Mucosa of rectum (tissue), 2 donors: Measurements from ENCODE around the gene TMEM18.
"Not testable (repeated sequence)": the region's sequence is repeated elsewhere in the genome, so short reads cannot be mapped to it uniquely, and the experiment has no call there.

Experiments used
- H3K27ac ChIP-seq, 2 donors: one replicate each; pipeline ENCODE4 v1.7.0; 2013; ENCODE audit warnings: inconsistent platforms in 2 of 2, low read depth in 2 of 2, low read length in 2 of 2
- H3K27me3 ChIP-seq, 2 donors: one replicate each; pipeline ENCODE4 v1.7.0; 2013; ENCODE audit warnings: low read length in 2 of 2; ENCODE audit not compliant: control insufficient read depth in 2 of 2, insufficient read depth in 2 of 2
- H3K36me3 ChIP-seq, 2 donors: one replicate each; pipeline ENCODE4 v1.7.0; 2013; ENCODE audit warnings: low read length in 2 of 2; ENCODE audit not compliant: control insufficient read depth in 2 of 2, insufficient read depth in 2 of 2
- H3K4me1 ChIP-seq, 2 donors: one replicate each; pipeline ENCODE4 v1.7.0; 2013; ENCODE audit warnings: low read length in 2 of 2, mild to moderate bottlenecking in 1 of 2; ENCODE audit not compliant: control insufficient read depth in 2 of 2, insufficient read depth in 2 of 2
- H3K4me3 ChIP-seq, 2 donors: one replicate each; pipeline ENCODE4 v1.7.0; 2013; ENCODE audit warnings: low read length in 2 of 2
- H3K9ac ChIP-seq, 2 donors: one replicate each; pipeline ENCODE4 v1.7.0; 2013; ENCODE audit warnings: low read length in 2 of 2, low read depth in 1 of 2, mild to moderate bottlenecking in 1 of 2
- H3K9me3 ChIP-seq, 2 donors: one replicate each; pipeline ENCODE4 v1.7.0; 2013; ENCODE audit warnings: low read length in 2 of 2; ENCODE audit not compliant: control insufficient read depth in 2 of 2
- donor health status: healthy.
- donor health status: Normal muscosa, but diverticular disease.

Gene TMEM18

GRCh38 chr2:714005-714741 lies 37.0 kb upstream of the TMEM18 start:
- Histone ChIP-seq H3K4me1 (no peaks in the 10 kb centered on the region), H3K27me3 (peaks cover 3 to 5% of the 10 kb centered on the region in 2 donors)

GRCh38 chr2:710867-711665 lies 33.9 kb upstream of the TMEM18 start:
- no peaks in the 10 kb centered on the region for H3K9me3 ChIP-seq
- no peak overlapping the region for H3K4me3 ChIP-seq
- H3K4me1 ChIP-seq = no peaks in the 10 kb centered on the region
- H3K27ac ChIP-seq = no peak overlapping the region
- peaks cover 3 to 5% of the 10 kb centered on the region in 2 donors for H3K27me3 ChIP-seq
- no peak overlapping the region for H3K9ac ChIP-seq
- no peaks in the 10 kb centered on the region for H3K36me3 ChIP-seq

More at GRCh38 chr2:714005-714741, 37.0 kb upstream of the TMEM18 start:
- no peak overlapping the region for H3K4me3 ChIP-seq
- no peak overlapping the region for H3K9ac ChIP-seq
- no peaks in the 10 kb centered on the region for H3K9me3 ChIP-seq
- no peaks in the 10 kb centered on the region for H3K36me3 ChIP-seq
- H3K27ac ChIP-seq = no peak overlapping the region

GRCh38 chr2:709138-709765 lies 32.0 kb upstream of the TMEM18 start:
- H3K9ac ChIP-seq = no peak overlapping the region
- no peaks in the 10 kb centered on the region for H3K36me3 ChIP-seq
- H3K4me1 ChIP-seq = no peaks in the 10 kb centered on the region
- peaks cover 3 to 5% of the 10 kb centered on the region in 2 donors for H3K27me3 ChIP-seq
- H3K4me3 ChIP-seq = no peak overlapping the region
- no peak overlapping the region for H3K27ac ChIP-seq
- H3K9me3 ChIP-seq = no peaks in the 10 kb centered on the region

- no peak overlapping the region for H3K27ac ChIP-seq
- no peak overlapping the region for H3K4me3 ChIP-seq
Measured at GRCh38 chr2:708667-709066, 31.5 kb upstream of the TMEM18 start.

GRCh38 chr2:705971-706511 lies 28.8 kb upstream of the TMEM18 start:
- H3K27me3 ChIP-seq = no peaks in the 10 kb centered on the region
- no peaks in the 10 kb centered on the region for H3K36me3 ChIP-seq
- H3K4me1 ChIP-seq = no peaks in the 10 kb centered on the region
- no peaks in the 10 kb centered on the region for H3K9me3 ChIP-seq
- no peak overlapping the region for H3K27ac ChIP-seq
- no peak overlapping the region for H3K9ac ChIP-seq
- H3K4me3 ChIP-seq = no peak overlapping the region

More at GRCh38 chr2:708667-709066, 31.5 kb upstream of the TMEM18 start:
- Histone ChIP-seq H3K36me3 (no peaks in the 10 kb centered on the region), H3K9ac (no peak overlapping the region), H3K4me1 (no peaks in the 10 kb centered on the region), H3K9me3 (no peaks in the 10 kb centered on the region), H3K27me3 (peaks cover 3 to 5% of the 10 kb centered on the region in 2 donors)

- not testable (repeated sequence) for H3K9ac ChIP-seq, H3K36me3 ChIP-seq, H3K27ac ChIP-seq, H3K4me1 ChIP-seq, H3K9me3 ChIP-seq, H3K4me3 ChIP-seq, H3K27me3 ChIP-seq
Measured at GRCh38 chr2:702765-703164, 25.6 kb upstream of the TMEM18 start.

- H3K36me3 ChIP-seq = no peaks in the 10 kb centered on the region
- no peak overlapping the region for H3K4me3 ChIP-seq
- H3K9ac ChIP-seq = no peak overlapping the region
- no peaks in the 10 kb centered on the region for H3K4me1 ChIP-seq
- no peaks in the 10 kb centered on the region for H3K9me3 ChIP-seq
- H3K27me3 ChIP-seq = no peaks in the 10 kb centered on the region
- H3K27ac ChIP-seq = no peak overlapping the region
Measured at GRCh38 chr2:696999-697627, 19.9 kb upstream of the TMEM18 start.

- Histone ChIP-seq H3K27me3 (no peaks in the 10 kb centered on the region), H3K27ac (no peak overlapping the region), H3K4me1 (no peaks in the 10 kb centered on the region), H3K9me3 (no peaks in the 10 kb centered on the region), H3K9ac (no peak overlapping the region), H3K36me3 (no peaks in the 10 kb centered on the region), H3K4me3 (no peak overlapping the region)
Measured at GRCh38 chr2:696463-696862, 19.3 kb upstream of the TMEM18 start.

GRCh38 chr2:694906-695510 lies 17.8 kb upstream of the TMEM18 start:
- H3K36me3 ChIP-seq = no peaks in the 10 kb centered on the region
- no peak overlapping the region for H3K27ac ChIP-seq
- H3K27me3 ChIP-seq = peaks cover 0 to 2% of the 10 kb centered on the region in 2 donors
- no peaks in the 10 kb centered on the region for H3K9me3 ChIP-seq
- H3K9ac ChIP-seq = no peak overlapping the region
- no peak overlapping the region for H3K4me3 ChIP-seq
- no peaks in the 10 kb centered on the region for H3K4me1 ChIP-seq
